SJSA1 (cell line): ENCODE measurements around the gene FMNL2. TPM values are rescaled to one million over a fixed set of nuclear protein-coding genes. Genes with fewer than 3 reads are reported as not detected.

Experiments
- DNase-seq, 2 experiments: peaks; one replicate each; pipeline ENCODE4 v3.0.0-alpha.2; 2015 to 2020; ENCODE audit warnings: low spot score in 2 of 2, low read depth in 1 of 2
- H3K27ac ChIP-seq: fragments of 250-450 bp; sonication (Bioruptor Pico); 2 replicates; pipeline ENCODE4 v1.5.1; 2020; ENCODE audit warnings: mild to moderate bottlenecking, moderate library complexity
- H3K27me3 ChIP-seq: fragments of 250-450 bp; sonication (Bioruptor Pico); replicated peaks from 2 replicates; pipeline ENCODE4 v1.5.1; 2020; ENCODE audit warnings: mild to moderate bottlenecking, moderate library complexity
- H3K36me3 ChIP-seq: fragments of 250-450 bp; sonication (Bioruptor Pico); 2 replicates; pipeline ENCODE4 v1.5.1; 2020; ENCODE audit warnings: mild to moderate bottlenecking
- H3K4me1 ChIP-seq: fragments of 250-450 bp; sonication (Bioruptor Pico); replicated peaks from 2 replicates; pipeline ENCODE4 v1.6.1; 2021; ENCODE audit warnings: mild to moderate bottlenecking
- H3K4me3 ChIP-seq: fragments of 250-450 bp; sonication (Bioruptor Pico); 2 replicates; pipeline ENCODE4 v1.5.1; 2020; ENCODE audit warnings: mild to moderate bottlenecking
- H3K9me3 ChIP-seq: fragments of 250-450 bp; sonication (Bioruptor Pico); replicated peaks from 2 replicates; pipeline ENCODE4 v1.5.1; 2020; ENCODE audit warnings: mild to moderate bottlenecking
- total RNA-seq: library from RNA; depleted of rRNA; stranded (reverse); fragments of >200 nt; shearing (Covaris generic); gene quantifications from 2 replicates; pipeline ENCODE4 v1.2.3, GENCODE V29; 2014

The FMNL2 gene
- total RNA-seq, 1 experiment from 2014 or later = 12.9 TPM

DNA sequence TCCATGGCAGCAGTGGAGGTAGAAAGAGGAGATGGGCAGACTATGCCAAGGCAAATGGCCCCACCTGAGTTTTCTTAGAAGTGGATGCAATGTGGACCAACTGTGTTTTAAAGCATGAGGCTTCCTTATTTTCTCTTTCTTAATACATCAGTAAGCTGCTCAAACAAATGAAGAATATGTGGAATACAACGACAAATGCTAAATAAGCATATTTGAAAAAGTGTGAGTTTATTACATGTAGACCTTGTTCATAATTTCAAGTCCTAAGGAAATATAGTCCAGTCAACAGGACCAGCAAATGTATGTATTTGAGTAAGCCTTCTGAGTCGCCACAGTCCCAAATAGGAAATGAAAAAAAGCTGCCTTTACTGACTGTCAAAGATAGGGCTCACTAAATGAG is 204.4 kb downstream of the FMNL2 start:
- Histone ChIP-seq H3K4me1 (peaks cover 23% of the 10 kb centered on the region), H3K4me3 (no peak overlapping the region), H3K36me3 (no peaks in the 10 kb centered on the region), H3K9me3 (no peaks in the 10 kb centered on the region), H3K27me3 (no peaks in the 10 kb centered on the region), H3K27ac (no peak overlapping the region)
- DNase-seq = no peak

- Histone ChIP-seq H3K9me3 (no peaks in the 10 kb centered on the region), H3K4me1 (peaks cover 23% of the 10 kb centered on the region), H3K27ac (no peak overlapping the region), H3K36me3 (no peaks in the 10 kb centered on the region), H3K27me3 (no peaks in the 10 kb centered on the region), H3K4me3 (no peak overlapping the region)
- no peak for DNase-seq
These were observed 206.7 kb downstream of the FMNL2 start for GRCh38 chr2:152541712-152542111.

DNA sequence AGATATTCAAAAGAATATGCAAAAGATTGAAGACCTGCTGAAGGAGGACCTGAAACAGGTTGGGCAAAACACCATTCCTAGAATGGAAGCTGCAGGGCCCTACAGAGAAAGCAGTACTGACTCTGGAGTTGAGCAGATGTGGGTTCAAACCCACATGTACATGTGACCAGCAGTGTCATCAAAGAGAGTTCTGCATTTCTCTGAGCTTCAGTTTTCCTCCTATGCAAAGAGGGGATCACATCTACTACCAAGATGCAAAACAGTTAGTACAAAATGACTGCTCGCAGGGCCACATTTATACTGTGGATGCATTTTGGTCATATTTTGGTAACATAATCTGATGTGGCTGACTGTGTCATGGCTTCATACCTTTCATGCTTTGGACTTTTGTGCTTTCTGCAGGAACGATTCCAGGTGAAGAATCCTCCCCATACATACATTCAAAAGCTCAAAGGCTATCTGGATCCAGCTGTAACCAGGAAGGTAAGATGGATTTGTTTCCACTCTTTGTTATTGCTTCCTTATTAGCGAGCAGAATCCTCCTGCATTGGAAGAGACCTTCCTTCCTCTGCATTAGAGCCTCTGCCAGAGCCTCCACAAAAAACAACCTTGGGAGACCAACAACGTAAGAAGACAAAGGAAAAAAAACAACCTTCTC is 207.5 kb downstream of the FMNL2 start:
- H3K4me3 ChIP-seq = no peak overlapping the region
- no peaks in the 10 kb centered on the region for H3K36me3 ChIP-seq
- H3K4me1 ChIP-seq = peaks cover 23% of the 10 kb centered on the region
- no peaks in the 10 kb centered on the region for H3K27me3 ChIP-seq
- H3K9me3 ChIP-seq = no peaks in the 10 kb centered on the region
- peak overlapping the region; percentile 75 for H3K27ac ChIP-seq
- no peak for DNase-seq

DNA sequence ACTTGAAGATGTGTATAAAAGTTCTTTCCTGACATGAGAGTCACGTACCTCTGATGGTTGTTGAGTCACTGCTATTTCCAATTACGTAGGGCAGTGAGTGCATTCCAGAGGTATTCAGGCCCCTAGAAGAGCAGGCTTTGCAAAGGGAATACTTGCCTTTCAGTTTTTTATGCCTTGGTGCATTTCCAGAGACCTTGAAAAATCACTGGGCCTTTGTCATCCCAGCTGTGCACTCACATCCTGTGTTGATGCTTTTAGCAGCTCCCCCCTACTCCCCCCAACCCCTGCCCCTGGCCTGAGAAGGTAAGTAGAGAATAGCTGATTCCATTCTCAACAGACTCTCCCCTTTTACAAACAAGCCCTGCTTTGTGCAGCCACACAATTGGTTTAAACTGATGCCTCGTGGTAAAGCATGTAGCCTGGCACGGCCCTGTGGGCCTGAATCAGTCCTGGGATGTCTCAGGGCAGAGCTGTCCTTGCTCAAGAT is 208.1 kb downstream of the FMNL2 start:
- no peaks in the 10 kb centered on the region for H3K36me3 ChIP-seq
- peaks cover 23% of the 10 kb centered on the region for H3K4me1 ChIP-seq
- no peaks in the 10 kb centered on the region for H3K27me3 ChIP-seq
- H3K9me3 ChIP-seq = no peaks in the 10 kb centered on the region
- H3K27ac ChIP-seq = peak overlapping the region; percentile 75
- peak; percentile 79 to 83 for DNase-seq
- no peak overlapping the region for H3K4me3 ChIP-seq

DNA sequence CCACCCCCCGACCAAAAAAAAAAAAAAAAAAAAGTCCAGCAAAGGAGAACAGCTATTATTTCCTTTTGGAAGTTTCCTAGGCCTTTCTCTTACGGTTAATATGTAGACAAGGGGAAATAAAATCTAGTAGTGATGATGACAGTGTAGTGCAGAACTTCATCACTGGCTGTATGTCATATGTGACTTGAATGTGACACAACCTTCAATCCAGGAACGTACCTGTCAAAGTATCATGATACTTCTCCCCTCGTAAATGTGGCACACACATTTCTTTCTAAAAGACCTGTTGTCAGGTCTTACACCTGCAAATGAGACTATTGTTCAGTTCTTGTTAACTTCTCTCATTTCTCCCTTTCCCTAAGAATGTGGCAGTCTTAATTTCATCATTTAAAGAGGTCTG is 208.7 kb downstream of the FMNL2 start:
- H3K27ac ChIP-seq = peak overlapping the region; percentile 69; the same call in 1 of the 2 replicates
- no peaks in the 10 kb centered on the region for H3K9me3 ChIP-seq
- DNase-seq = no peak
- no peaks in the 10 kb centered on the region for H3K27me3 ChIP-seq
- H3K36me3 ChIP-seq = no peaks in the 10 kb centered on the region
- H3K4me3 ChIP-seq = no peak overlapping the region
- H3K4me1 ChIP-seq = peaks cover 23% of the 10 kb centered on the region

- Histone ChIP-seq H3K4me3 (no peak overlapping the region), H3K27ac (no peak overlapping the region), H3K36me3 (no peaks in the 10 kb centered on the region), H3K4me1 (peaks cover 30% of the 10 kb centered on the region), H3K9me3 (no peaks in the 10 kb centered on the region), H3K27me3 (no peaks in the 10 kb centered on the region)
- DNase-seq = no peak
These were observed 209.7 kb downstream of the FMNL2 start for GRCh38 chr2:152544638-152545037.

GRCh38 chr2:152546230-152546837 is 211.4 kb downstream of the FMNL2 start:
- Histone ChIP-seq H3K4me3 (no peak overlapping the region), H3K9me3 (no peaks in the 10 kb centered on the region), H3K27me3 (no peaks in the 10 kb centered on the region), H3K27ac (no peak overlapping the region), H3K4me1 (peaks cover 33% of the 10 kb centered on the region), H3K36me3 (no peaks in the 10 kb centered on the region)
- DNase-seq = no peak

DNA sequence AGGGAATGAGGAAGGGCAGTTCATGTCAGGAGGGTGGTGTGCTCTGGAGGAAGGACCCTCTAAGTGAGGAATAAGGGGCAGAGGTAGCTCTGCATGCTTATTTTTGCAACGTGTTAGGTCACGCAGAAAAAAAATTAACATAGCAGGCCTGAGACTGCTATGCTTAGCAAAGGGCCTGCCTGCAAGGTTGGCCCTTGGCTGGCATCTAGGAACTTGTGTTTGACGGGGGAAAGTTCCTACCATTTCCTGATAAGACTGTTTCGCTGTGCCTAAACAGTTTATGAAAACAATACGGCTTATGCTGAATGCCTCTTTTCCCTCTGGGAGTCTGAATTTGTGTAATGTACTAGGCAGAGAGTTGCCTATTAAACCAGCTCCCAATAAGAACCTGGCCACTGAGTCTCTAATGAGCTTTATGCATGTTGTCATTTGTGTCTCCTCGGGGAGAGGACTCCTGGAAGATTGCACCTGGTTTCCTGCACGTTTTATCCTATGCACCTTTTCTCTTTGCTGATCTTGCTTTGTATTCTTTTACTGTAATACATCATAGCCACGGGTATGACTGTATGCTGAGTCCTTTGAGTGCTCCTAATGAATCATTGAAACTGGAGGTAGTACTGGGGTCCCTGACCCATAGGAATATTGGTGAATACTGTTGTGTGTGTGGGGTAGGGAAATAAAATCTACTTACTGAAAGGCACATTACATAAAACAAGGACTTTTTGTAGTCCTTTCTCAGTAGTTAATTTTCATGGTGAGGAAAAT is 213.3 kb downstream of the FMNL2 start:
- no peak for DNase-seq

GRCh38 chr2:152548996-152549395 is 214.0 kb downstream of the FMNL2 start:
- peaks cover 11% of the 10 kb centered on the region for H3K4me1 ChIP-seq
- H3K9me3 ChIP-seq = no peaks in the 10 kb centered on the region
- DNase-seq = no peak
- no peak overlapping the region for H3K4me3 ChIP-seq
- no peaks in the 10 kb centered on the region; the same call in 1 of the 2 replicates for H3K36me3 ChIP-seq
- no peaks in the 10 kb centered on the region for H3K27me3 ChIP-seq
- H3K27ac ChIP-seq = peak overlapping the region; percentile 23; the same call in 1 of the 2 replicates

More for the DNA sequence above, 213.3 kb downstream of the FMNL2 start:
- H3K4me3 ChIP-seq = no peak overlapping the region
- H3K27me3 ChIP-seq = no peaks in the 10 kb centered on the region
- H3K36me3 ChIP-seq = no peaks in the 10 kb centered on the region; the same call in 1 of the 2 replicates
- H3K9me3 ChIP-seq = no peaks in the 10 kb centered on the region
- peaks cover 18% of the 10 kb centered on the region for H3K4me1 ChIP-seq
- no peak overlapping the region for H3K27ac ChIP-seq

- peaks cover 10% of the 10 kb centered on the region for H3K4me1 ChIP-seq
- no peaks in the 10 kb centered on the region for H3K27me3 ChIP-seq
- no peaks in the 10 kb centered on the region; the same call in 1 of the 2 replicates for H3K36me3 ChIP-seq
- no peaks in the 10 kb centered on the region for H3K9me3 ChIP-seq
- peak in 1 of 2 experiments; percentile 31 for DNase-seq
- peak overlapping the region; percentile 23; the same call in 1 of the 2 replicates for H3K27ac ChIP-seq
- no peak overlapping the region for H3K4me3 ChIP-seq
These were observed 214.4 kb downstream of the FMNL2 start for GRCh38 chr2:152549423-152549822.

DNA sequence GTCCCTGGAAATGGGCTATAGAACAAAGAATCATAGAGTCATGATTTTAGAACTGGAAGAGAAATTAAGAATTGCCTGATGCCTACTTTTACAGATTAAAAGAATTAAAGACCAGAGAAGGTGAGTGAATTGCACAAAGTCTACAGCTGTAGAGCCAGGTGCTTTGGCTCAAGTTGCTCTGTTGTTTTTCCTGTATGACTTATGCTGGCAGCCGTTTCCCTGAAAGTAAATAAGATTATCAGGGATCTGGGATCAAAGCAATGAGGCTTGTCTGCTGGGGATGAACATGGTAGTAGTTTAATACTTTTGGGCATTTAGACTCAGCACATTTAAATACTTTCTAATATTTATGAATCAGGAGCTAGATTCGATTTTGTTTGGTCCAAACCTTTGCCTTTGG is 215.4 kb downstream of the FMNL2 start:
- Histone ChIP-seq H3K4me1 (peaks cover 10% of the 10 kb centered on the region), H3K27ac (no peak overlapping the region), H3K36me3 (no peaks in the 10 kb centered on the region; the same call in 1 of the 2 replicates), H3K27me3 (no peaks in the 10 kb centered on the region), H3K4me3 (no peak overlapping the region), H3K9me3 (no peaks in the 10 kb centered on the region)
- no peak for DNase-seq

DNA sequence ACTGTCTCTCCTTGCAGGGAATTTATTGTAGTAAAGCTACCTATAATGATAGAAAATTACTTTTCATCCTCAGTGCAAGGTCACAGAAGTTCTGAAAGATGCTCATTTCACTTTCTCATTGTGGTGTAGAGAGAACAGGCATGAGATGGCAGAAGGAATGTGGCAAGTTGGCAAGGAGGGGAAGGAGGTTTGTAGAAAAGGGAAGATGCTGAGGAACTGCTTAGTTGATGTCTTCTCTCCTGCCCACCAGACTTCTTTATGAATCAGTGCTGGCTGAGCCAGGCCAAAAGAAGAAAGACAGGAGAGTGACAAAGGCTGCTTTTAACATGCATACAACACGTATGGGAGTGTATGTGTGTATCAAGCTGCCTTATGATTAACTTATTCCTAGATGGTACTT is 217.9 kb downstream of the FMNL2 start:
- H3K27me3 ChIP-seq = no peaks in the 10 kb centered on the region
- H3K4me3 ChIP-seq = no peak overlapping the region
- no peaks in the 10 kb centered on the region; the same call in 1 of the 2 replicates for H3K36me3 ChIP-seq
- no peaks in the 10 kb centered on the region for H3K9me3 ChIP-seq
- peaks cover 17% of the 10 kb centered on the region for H3K4me1 ChIP-seq
- no peak for DNase-seq
- no peak overlapping the region for H3K27ac ChIP-seq

GRCh38 chr2:152553518-152553917 is 218.5 kb downstream of the FMNL2 start:
- peaks cover 23% of the 10 kb centered on the region for H3K4me1 ChIP-seq
- no peaks in the 10 kb centered on the region for H3K9me3 ChIP-seq
- H3K4me3 ChIP-seq = no peak overlapping the region
- H3K27me3 ChIP-seq = no peaks in the 10 kb centered on the region
- H3K27ac ChIP-seq = no peak overlapping the region
- no peak for DNase-seq
- H3K36me3 ChIP-seq = no peaks in the 10 kb centered on the region; the same call in 1 of the 2 replicates

DNA sequence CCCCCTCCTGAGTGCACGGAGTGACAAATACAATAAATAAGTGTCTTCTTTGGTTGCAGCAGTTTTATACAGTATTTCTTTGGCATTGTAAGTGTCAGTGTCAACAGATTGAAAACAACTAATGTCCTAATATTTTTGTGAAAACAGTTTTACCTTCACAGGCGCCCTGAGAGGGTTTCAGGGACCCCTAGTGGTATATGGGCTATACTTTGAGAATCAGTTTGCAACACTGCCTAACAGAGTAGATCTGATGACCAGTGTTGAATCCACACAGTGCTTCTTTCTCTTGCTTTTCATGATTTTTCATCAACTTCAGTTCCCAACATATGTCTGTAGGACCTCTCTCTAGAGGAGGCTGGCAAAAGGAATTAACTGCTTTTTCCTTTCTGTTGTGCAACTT is 220.1 kb downstream of the FMNL2 start:
- DNase-seq = no peak
- Histone ChIP-seq H3K36me3 (no peaks in the 10 kb centered on the region; the same call in 1 of the 2 replicates), H3K27ac (no peak overlapping the region), H3K9me3 (no peaks in the 10 kb centered on the region), H3K4me1 (peaks cover 14% of the 10 kb centered on the region), H3K27me3 (no peaks in the 10 kb centered on the region), H3K4me3 (no peak overlapping the region)
